Body of pancreas (tissue), 4 donors: ENCODE data around the gene IL15RA. TPM values are rescaled to one million over a fixed set of nuclear protein-coding genes. Genes with fewer than 3 reads are reported as not detected.

Experiments used
- ATAC-seq: fragments of 150-250 bp; one replicate; pipeline ENCODE4 v1.9.1; 2016
- DNase-seq, 4 donors: peaks; one replicate each; pipeline ENCODE4 v3.0.0-alpha.2; 2019
- H3K27ac ChIP-seq, 4 donors: fragments of 200-600 bp; sonication (generic); 1 replicate in 3 of 4; 2 replicates in 1 of 4; pipeline versions ENCODE4 v1.5.1 to v1.6.1; 2016 to 2019; ENCODE audit warnings: mild to moderate bottlenecking in 1 of 4, mixed read lengths in 1 of 4, moderate library complexity in 1 of 4
- H3K27me3 ChIP-seq, 2 donors: fragments of 200-600 bp; sonication (generic); one replicate each; pipeline ENCODE4 v1.6.0; 2016; ENCODE audit warnings: mild to moderate bottlenecking in 1 of 2
- H3K36me3 ChIP-seq, 2 donors: fragments of 200-600 bp; sonication (generic); replicated peaks in 1 of 2; 2 replicates each; pipeline ENCODE4 v1.5.1; 2016; ENCODE audit warnings: low read depth in 2 of 2; ENCODE audit not compliant: insufficient read depth in 1 of 2
- H3K4me1 ChIP-seq: fragments of 200-600 bp; sonication (generic); one replicate; pipeline ENCODE4 v1.6.0; 2016
- H3K4me3 ChIP-seq, 2 donors: fragments of 200-600 bp; sonication (generic); 1 replicate in 1 of 2; 2 replicates in 1 of 2; pipeline ENCODE4 v1.5.1; 2016 to 2019
- H3K9me3 ChIP-seq, 3 donors: fragments of 200-600 bp; sonication (generic); 1 replicate in 2 of 3; 2 replicates in 1 of 3; pipeline ENCODE4 v1.5.1; 2016
- POLR2A ChIP-seq, 3 donors: fragments of 450-650 bp; IDR thresholded peaks; one replicate each; pipeline ENCODE4 v1.6.1; 2016; ENCODE audit warnings: antibody characterized with exemption in 3 of 3, mild to moderate bottlenecking in 2 of 3
- WGBS, 2 donors: methylation state at CpG; one replicate each; pipeline ENCODE4 v1.1.5; 2017; 5-methylcytosine and 5-hydroxymethylcytosine counted together
- intact Hi-C: fragments of 100-400 bp; cut with DNase I; formaldehyde crosslinking; loops from one replicate; pipeline ENCODE4 v1.15.1; 2023
- total RNA-seq, 2 donors: library from RNA; depleted of rRNA; stranded (reverse); fragments of >200 nt; gene quantifications; one replicate each; pipeline ENCODE4 v1.1.0, GENCODE V29; 2016
- TF ChIP-seq, protein P1 (sequence below), 7 experiments: fragments of 450-650 bp in 4 of 7; fragments of 200-600 bp in 3 of 7; sonication (generic) in 3 of 7; IDR thresholded peaks; one replicate each; pipeline ENCODE4 v1.5.1; 2016 to 2019; ENCODE audit warnings: antibody characterized with exemption in 7 of 7

The IL15RA gene
- total RNA-seq, 2 donors from 2014 or later = 14.3 to 15.5 TPM

DNA sequence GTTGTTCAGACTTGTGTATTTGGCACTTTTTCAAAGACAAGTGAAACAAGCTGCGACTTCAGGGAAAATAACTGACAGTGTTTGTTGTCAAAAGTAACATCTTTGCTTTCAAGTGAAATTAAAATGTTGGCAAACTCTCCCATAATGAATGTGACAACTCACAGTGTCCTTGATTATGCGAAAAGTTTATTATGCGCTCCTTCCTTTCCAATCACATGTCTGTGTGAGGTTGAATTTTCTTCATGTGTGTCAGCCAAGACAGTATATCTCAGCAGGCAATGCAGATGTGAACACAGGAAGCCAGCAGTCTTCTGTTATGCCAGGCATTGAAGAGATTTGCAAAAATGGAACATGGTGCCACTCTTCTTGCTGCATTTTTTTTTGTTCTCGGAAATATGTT is 58.6 kb downstream of the IL15RA start:
- DNase-seq (no peak), ATAC-seq (no peak)
- TF ChIP-seq POLR2A (IDR thresholded peaks at IDR 0.05) = no peak
- TF ChIP-seq, protein P1, sequence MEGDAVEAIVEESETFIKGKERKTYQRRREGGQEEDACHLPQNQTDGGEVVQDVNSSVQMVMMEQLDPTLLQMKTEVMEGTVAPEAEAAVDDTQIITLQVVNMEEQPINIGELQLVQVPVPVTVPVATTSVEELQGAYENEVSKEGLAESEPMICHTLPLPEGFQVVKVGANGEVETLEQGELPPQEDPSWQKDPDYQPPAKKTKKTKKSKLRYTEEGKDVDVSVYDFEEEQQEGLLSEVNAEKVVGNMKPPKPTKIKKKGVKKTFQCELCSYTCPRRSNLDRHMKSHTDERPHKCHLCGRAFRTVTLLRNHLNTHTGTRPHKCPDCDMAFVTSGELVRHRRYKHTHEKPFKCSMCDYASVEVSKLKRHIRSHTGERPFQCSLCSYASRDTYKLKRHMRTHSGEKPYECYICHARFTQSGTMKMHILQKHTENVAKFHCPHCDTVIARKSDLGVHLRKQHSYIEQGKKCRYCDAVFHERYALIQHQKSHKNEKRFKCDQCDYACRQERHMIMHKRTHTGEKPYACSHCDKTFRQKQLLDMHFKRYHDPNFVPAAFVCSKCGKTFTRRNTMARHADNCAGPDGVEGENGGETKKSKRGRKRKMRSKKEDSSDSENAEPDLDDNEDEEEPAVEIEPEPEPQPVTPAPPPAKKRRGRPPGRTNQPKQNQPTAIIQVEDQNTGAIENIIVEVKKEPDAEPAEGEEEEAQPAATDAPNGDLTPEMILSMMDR (IDR thresholded peaks at IDR 0.05) = no peak
- H3K36me3 ChIP-seq = peaks cover 12 to 51% of the 10 kb centered on the region in 2 donors
- H3K27ac ChIP-seq = no peak overlapping the region
- H3K9me3 ChIP-seq = no peaks in the 10 kb centered on the region
- WGBS, 2 donors = 94 to 96% methylated on average over 4 of the region's 4 CpGs
- H3K27me3 ChIP-seq = no peaks in the 10 kb centered on the region
- no peak overlapping the region for H3K4me3 ChIP-seq
- H3K4me1 ChIP-seq = no peaks in the 10 kb centered on the region
- intact Hi-C loops = no loop called here

DNA sequence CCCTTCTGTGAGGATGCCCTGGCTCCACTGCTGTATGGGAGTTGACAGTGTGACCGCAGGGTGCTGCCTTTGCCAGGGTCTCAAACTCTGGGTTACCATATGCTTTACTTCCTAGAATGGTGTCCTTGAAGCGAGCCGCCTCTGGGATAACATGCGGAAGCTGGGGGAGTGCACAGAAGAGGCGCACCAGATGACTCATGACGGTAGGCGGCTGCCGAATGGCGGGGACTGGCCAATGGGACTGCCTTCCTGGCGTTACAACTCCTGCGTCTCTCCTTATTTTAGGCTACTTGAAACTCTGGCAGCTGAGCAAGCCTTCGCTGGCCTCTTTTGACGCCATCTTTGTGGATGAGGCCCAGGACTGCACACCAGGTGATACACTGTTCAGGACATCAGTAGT is 60.0 kb downstream of the IL15RA start:
- ATAC-seq (no peak), DNase-seq (no peak)
- TF ChIP-seq, protein P1 (IDR thresholded peaks at IDR 0.05) = no peak
- no peak for TF ChIP-seq POLR2A (IDR thresholded peaks at IDR 0.05)
- WGBS, 2 donors = 96 to 97% methylated on average over 13 of the region's 13 CpGs
- Histone ChIP-seq H3K4me3 (no peak overlapping the region), H3K36me3 (peaks cover 12 to 49% of the 10 kb centered on the region in 2 donors), H3K27ac (no peak overlapping the region), H3K9me3 (no peaks in the 10 kb centered on the region), H3K4me1 (no peaks in the 10 kb centered on the region), H3K27me3 (no peaks in the 10 kb centered on the region)
- intact Hi-C loops = no loop called here

DNA sequence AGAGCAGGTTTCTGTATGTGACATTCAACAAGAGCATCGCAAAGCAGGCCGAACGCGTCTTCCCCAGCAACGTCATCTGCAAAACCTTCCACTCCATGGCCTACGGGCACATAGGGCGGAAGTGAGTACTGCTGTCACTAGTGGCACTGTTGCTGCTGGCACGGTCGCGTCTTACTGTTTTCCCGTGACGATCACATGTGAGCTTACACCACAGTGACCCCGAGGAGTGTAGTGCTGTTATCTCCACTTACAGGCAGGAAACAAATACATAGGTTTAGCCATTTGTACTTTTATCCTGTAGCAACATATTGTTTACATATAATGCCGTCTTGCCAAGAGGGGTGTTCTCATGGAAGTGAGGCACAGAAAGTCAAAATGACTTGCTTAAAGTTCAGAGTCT is 61.9 kb downstream of the IL15RA start:
- H3K27me3 ChIP-seq = no peaks in the 10 kb centered on the region
- 94 to 96% methylated on average over 14 of the region's 14 CpGs for WGBS, 2 donors
- ATAC-seq (no peak), DNase-seq (no peak)
- intact Hi-C loops = no loop called here
- TF ChIP-seq, protein P1 (IDR thresholded peaks at IDR 0.05) = no peak
- TF ChIP-seq POLR2A (IDR thresholded peaks at IDR 0.05) = no peak
- H3K9me3 ChIP-seq = no peaks in the 10 kb centered on the region
- no peak overlapping the region for H3K4me3 ChIP-seq
- H3K27ac ChIP-seq = no peak overlapping the region
- peaks cover 21 to 56% of the 10 kb centered on the region in 2 donors for H3K36me3 ChIP-seq
- no peaks in the 10 kb centered on the region for H3K4me1 ChIP-seq

DNA sequence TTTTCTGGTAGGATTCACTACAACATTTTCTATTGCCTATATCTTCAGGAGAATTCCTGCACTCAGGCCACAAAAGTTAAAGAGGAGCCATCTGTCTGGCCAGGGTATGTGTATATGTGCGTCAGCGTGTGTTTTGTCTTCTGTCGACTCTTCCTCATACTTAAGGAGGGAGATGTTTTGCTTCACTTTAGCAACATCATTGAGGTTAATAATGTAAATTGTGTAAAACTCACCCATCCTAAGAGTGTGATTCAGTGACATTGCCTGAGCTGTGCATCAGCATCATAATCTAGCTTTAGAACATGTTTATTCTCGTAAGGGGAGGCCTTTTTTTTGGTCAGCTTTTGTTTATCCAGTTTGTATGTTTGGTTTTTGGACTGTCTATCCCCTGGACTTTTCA is 63.6 kb downstream of the IL15RA start:
- H3K27ac ChIP-seq = no peak overlapping the region
- 93 to 94% methylated on average over 4 of the region's 4 CpGs for WGBS, 2 donors
- no peaks in the 10 kb centered on the region for H3K27me3 ChIP-seq
- DNase-seq (no peak), ATAC-seq (no peak)
- no peak for TF ChIP-seq POLR2A (IDR thresholded peaks at IDR 0.05)
- TF ChIP-seq, protein P1 (IDR thresholded peaks at IDR 0.05) = no peak
- H3K4me3 ChIP-seq = no peak overlapping the region
- peaks cover 25 to 54% of the 10 kb centered on the region in 2 donors for H3K36me3 ChIP-seq
- intact Hi-C loops = no loop called here
- H3K9me3 ChIP-seq = no peaks in the 10 kb centered on the region
- no peaks in the 10 kb centered on the region for H3K4me1 ChIP-seq

DNA sequence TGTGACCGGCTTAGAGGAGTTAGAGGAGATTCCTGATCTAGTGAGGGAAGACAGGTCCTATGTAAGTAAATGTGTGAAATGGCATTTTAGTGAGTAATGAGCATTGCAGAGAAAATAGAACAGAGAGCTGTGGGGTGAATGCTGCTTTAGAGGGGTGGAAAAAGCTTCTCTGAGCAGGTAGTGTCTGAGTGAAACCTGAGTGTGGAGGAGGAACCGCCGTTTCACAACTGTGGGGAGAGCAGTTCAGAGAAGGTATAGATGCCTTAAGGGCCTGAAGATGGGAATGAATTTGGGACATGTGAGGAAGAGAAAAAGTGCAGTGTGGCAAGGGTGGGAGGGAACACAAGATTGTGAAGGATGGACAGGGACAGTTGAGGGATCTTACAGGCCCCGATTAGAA is 65.7 kb downstream of the IL15RA start:
- H3K27ac ChIP-seq = no peak overlapping the region
- no peak for DNase-seq
- no peak overlapping the region for H3K4me3 ChIP-seq
- ATAC-seq = no peak
- TF ChIP-seq, protein P1 (IDR thresholded peaks at IDR 0.05) = no peak
- TF ChIP-seq POLR2A (IDR thresholded peaks at IDR 0.05) = no peak
- H3K27me3 ChIP-seq = no peaks in the 10 kb centered on the region
- H3K9me3 ChIP-seq = no peaks in the 10 kb centered on the region
- H3K36me3 ChIP-seq = peaks cover 21 to 43% of the 10 kb centered on the region in 2 donors
- intact Hi-C loops = no loop called here
- 94 to 95% methylated on average over 4 of the region's 4 CpGs for WGBS, 2 donors
- H3K4me1 ChIP-seq = no peaks in the 10 kb centered on the region
